NCI-H748 (cell line): ENCODE data around the gene EML3.

ENCODE experiments used
- DNase-seq: peaks from one replicate; lab custom pipeline; 2025; ENCODE audit not compliant: unreplicated experiment; lab: John Stamatoyannopoulos, UW

Gene EML3

DNA sequence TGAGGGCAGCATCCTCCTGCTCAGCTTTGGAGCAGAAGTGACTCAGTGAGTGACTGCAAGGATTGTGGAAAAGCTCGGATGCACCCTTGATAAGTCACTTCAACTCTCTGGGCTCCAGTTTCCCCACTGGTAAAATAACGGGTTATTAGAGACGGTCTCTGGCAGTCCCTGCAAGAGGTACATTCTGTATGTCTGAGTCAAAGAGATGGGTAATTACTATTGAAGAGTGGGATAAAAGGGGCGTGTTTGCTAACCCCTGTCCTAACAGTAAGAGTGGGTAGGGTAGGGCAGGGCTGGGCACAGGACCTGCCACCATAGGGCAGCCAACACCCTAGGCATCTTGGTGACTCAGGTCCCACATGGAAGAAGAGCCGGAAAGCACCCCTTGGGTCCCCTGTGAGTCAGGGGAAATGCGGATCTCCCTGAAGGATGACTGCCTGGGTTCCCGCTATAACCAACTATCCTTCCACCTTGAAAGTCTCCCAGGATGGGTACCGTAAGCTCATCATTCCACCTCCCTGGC is 58.7 kb downstream of the EML3 start:
- no peak for DNase-seq

DNA sequence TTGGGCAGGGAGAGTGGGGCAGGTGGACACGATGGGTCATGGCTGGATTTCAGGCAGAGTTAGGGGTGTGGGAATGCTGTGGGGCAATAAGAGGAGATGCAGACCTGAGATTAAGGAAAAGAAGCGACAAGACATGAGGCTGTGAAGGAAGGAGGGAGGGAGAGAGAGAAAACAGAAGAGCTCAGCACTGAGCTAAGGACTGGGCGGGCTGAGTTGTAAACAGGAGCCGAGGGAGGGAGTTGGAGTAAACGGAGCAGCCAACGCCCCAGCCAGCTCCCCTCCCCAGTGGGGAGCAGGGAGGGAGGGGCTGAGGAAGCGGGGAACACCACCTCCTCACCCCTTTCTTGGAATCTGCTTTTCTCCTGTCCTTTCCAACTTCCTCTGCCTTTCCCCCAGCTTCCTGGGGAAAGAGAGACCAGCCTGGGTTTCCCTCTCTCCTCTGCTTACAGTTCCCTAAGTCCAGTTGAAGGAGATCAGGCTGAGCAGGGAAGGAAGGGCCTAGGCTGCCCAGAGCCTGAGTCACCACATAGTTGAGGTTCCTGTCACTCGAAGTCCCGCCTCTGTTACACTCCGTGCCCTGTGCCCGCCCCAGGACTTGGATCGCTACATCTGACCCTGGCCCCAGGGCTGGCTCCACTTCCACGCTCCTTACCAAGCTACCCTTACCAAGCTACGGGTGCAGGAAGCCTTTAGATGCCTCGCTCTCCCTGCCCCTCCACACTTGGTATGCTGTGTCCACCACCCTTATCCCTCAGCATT is 59.3 kb downstream of the EML3 start:
- no peak for DNase-seq

DNA sequence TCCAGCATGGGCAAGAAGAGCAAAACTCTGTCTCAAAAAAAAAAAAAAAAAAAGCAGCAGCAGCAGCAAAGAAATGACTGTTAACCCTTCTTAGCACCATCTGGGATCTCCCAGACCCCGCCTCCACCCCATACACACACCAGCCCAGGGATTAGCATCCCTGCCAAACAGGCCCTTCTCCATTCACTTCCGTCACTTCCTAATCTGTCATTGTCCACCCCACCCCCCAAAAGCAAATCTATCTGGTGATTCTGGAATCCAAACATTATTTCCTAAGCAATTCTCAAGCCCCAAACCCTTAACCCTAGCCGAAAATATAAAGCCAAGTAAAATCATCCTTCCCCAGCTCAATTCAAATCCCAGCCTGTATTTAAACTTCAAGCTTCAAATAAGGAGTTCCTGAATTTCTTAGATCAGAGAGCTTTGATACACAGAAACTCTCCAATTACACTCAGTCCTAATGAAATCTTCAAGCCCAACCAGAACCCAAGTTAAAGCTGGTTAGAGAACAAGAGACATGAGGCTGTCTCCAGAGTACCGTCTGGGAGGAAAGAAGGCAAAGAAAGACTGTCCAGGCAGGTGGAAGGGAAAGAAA is 60.0 kb downstream of the EML3 start:
- no peak for DNase-seq
